Mesodermal cell (in vitro differentiated cells): ENCODE measurements around the gene TACR2.

Experiments
- H3K27ac ChIP-seq: 2 replicates; pipeline ENCODE4 v1.7.0; 2013; ENCODE audit warnings: mild to moderate bottlenecking, low read depth, low read length, moderate library complexity; ENCODE audit not compliant: severe bottlenecking
- H3K36me3 ChIP-seq: 2 replicates; pipeline ENCODE4 v1.7.1; 2013; ENCODE audit warnings: mild to moderate bottlenecking, low read length, moderate library complexity; ENCODE audit not compliant: control insufficient read depth, insufficient read depth
- H3K4me1 ChIP-seq: one replicate; pipeline ENCODE4 v1.7.1; 2013; ENCODE audit warnings: mild to moderate bottlenecking, low read length; ENCODE audit not compliant: insufficient read depth, control insufficient read depth, poor library complexity, severe bottlenecking
- H3K4me3 ChIP-seq: 2 replicates; pipeline ENCODE4 v1.7.0; 2013; ENCODE audit warnings: low read length, control low read depth, mild to moderate bottlenecking; ENCODE audit not compliant: insufficient read depth, poor library complexity, severe bottlenecking; ENCODE audit errors: extremely low read depth
- H3K9me3 ChIP-seq: 2 replicates; pipeline ENCODE4 v1.7.1; 2013; ENCODE audit warnings: mild to moderate bottlenecking, low read length, moderate library complexity; ENCODE audit not compliant: control insufficient read depth
- WGBS, 2 experiments: methylation state at CpG; one replicate each; pipeline ENCODE4 v1.1.5; 2013; ENCODE audit warnings: missing lambda C conversion rate in 2 of 2; ENCODE audit not compliant: insufficient coverage in 2 of 2; 5-methylcytosine and 5-hydroxymethylcytosine counted together

TACR2 gene

DNA sequence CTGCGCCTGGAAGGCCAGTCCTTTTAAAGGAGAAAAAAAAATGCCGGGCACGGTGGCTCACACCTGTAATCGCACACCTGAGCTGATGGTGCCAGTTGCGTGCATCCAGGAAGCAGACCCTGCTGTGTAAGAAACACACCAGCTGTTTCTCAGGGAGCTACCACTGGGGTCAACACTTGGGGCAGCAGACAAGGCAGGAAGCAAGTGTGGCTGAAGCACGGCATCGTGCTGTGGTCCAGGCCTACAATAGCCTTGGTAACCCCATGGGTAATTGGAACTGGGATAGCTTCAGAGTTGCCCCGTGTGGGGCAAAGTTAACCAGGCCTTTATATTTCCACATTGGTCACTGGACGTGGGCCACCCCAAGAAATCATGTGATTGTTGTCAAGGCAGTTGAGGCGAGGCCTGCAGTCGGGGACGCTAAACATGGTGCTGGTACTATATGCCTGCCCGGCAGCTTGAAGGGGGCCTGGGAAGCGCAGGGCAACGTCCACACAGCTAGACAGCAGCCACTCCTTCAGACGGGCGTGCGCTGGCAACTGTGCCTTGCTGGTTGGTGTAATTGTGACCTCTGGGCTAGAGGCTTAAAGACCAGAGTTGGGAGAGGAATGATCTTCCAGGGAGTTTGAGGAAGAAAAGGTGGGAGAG lies 2.5 kb upstream of the TACR2 start:
- 92 to 94% methylated on average over 17 to 18 of the region's 18 CpGs for WGBS, 2 experiments
- Histone ChIP-seq H3K4me1 (no peaks in the 10 kb centered on the region), H3K36me3 (no peaks in the 10 kb centered on the region), H3K9me3 (no peaks in the 10 kb centered on the region), H3K4me3 (no peak overlapping the region), H3K27ac (no peak overlapping the region)

GRCh38 chr10:69418052-69418752 lies 1.5 kb upstream of the TACR2 start:
- no peaks in the 10 kb centered on the region for H3K4me1 ChIP-seq
- WGBS, 2 experiments: 75 to 77% methylated on average over 4 to 5 of the region's 8 CpGs
- H3K36me3 ChIP-seq: no peaks in the 10 kb centered on the region
- H3K4me3 ChIP-seq: no peak overlapping the region
- no peaks in the 10 kb centered on the region for H3K9me3 ChIP-seq
- no peak overlapping the region for H3K27ac ChIP-seq

DNA sequence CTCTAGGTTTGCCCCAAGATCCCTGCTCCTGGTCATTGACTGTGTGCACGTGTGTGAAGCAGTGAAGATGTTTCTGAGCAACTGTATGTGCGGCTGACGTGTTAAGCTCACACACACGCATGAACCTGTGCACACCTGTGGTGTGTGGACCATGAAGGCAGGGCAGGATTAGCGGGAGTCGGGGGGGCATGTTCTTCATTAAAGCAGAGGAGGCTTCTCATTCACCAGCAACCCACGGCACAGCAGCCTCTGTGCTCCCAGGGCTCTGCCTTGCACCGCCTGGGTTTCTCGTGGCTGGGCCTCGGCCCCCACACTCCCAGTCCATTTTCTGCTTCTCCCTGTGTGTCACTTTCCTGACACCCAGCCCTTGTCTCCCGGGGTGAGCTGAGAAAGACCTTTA lies 824 bp upstream of the TACR2 start:
- H3K9me3 ChIP-seq: no peaks in the 10 kb centered on the region
- no peak overlapping the region for H3K4me3 ChIP-seq
- H3K27ac ChIP-seq: no peak overlapping the region
- H3K4me1 ChIP-seq: no peaks in the 10 kb centered on the region
- H3K36me3 ChIP-seq: no peaks in the 10 kb centered on the region
- WGBS, 2 experiments: 86 to 87% methylated on average over 10 of the region's 11 CpGs

- Histone ChIP-seq H3K9me3 (no peaks in the 10 kb centered on the region), H3K4me3 (no peak overlapping the region), H3K36me3 (no peaks in the 10 kb centered on the region), H3K4me1 (no peaks in the 10 kb centered on the region), H3K27ac (no peak overlapping the region)
- 95 to 96% methylated on average over 9 to 10 of the region's 10 CpGs for WGBS, 2 experiments
These were observed 767 bp downstream of the TACR2 start for GRCh38 chr10:69415951-69416350.

DNA sequence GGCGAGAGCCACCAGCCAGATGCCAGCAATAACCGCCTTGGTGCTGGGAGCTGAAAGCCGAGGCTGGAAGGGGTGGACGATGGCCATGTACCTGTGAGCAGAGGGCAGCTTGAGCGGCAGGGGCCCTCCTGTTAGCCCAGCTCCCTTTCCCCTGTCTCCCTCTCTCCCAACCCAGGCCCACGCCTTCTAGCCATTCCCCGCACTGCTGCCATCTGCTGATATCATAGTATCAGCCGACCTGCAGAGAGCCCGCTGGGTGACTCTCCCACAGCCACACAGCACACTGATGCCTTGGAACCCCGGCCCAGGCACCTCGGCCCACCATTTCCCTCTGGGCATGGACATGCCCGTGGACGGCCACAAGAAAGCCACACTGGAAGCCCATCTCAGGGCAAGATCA lies 1.7 kb downstream of the TACR2 start:
- no peaks in the 10 kb centered on the region for H3K9me3 ChIP-seq
- H3K27ac ChIP-seq: no peak overlapping the region
- H3K4me1 ChIP-seq: no peaks in the 10 kb centered on the region
- no peak overlapping the region for H3K4me3 ChIP-seq
- WGBS, 2 experiments: 85 to 91% methylated on average over 10 to 11 of the region's 13 CpGs
- no peaks in the 10 kb centered on the region for H3K36me3 ChIP-seq

DNA sequence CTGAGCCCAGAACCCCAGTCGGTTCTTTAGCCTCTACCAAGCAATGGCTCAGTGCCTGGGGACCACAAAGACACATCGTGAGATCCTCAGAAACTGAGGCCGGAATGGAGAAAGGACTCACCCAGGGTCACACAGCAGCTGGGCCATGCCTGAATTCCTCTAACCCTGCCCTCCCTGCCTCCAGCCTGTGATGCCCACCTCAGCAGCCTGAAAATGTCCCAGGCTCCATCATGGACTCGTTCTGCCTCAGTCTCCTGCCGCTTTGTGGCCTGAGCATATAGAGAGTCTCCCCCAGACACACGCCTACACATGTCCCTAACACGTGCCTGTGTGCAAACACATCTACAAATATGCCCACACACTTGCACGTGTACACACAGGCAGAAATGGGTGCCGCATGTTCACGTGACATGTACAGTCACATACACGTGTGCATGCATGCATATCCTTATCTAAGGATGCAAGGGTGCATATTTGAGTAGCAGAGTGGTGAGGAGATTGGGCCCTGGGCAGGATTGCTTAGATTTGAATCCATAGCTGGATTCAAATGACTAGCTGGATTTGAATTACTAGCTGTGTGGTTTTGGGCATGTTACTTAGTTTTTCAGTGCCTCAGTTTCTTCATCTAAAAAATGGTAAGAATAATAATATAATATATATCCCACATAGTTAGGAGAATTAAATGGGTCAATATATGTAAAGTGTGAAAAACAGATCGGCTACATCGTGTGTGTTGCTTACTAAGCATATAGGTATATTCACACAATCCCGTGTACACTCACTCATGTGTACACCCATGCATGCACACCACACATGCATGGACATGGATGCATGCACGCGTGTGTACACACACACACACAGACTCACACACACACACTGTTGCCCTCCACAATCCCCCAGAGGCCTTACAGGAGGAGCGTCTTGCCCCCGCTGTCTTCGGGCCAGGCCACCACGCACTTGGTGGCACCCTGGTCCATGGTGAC lies 2.4 kb downstream of the TACR2 start:
- no peaks in the 10 kb centered on the region for H3K4me1 ChIP-seq
- H3K27ac ChIP-seq: no peak overlapping the region
- H3K4me3 ChIP-seq: no peak overlapping the region
- H3K9me3 ChIP-seq: no peaks in the 10 kb centered on the region
- no peaks in the 10 kb centered on the region for H3K36me3 ChIP-seq
- WGBS, 2 experiments: 93 to 94% methylated on average over 12 to 18 of the region's 20 CpGs

DNA sequence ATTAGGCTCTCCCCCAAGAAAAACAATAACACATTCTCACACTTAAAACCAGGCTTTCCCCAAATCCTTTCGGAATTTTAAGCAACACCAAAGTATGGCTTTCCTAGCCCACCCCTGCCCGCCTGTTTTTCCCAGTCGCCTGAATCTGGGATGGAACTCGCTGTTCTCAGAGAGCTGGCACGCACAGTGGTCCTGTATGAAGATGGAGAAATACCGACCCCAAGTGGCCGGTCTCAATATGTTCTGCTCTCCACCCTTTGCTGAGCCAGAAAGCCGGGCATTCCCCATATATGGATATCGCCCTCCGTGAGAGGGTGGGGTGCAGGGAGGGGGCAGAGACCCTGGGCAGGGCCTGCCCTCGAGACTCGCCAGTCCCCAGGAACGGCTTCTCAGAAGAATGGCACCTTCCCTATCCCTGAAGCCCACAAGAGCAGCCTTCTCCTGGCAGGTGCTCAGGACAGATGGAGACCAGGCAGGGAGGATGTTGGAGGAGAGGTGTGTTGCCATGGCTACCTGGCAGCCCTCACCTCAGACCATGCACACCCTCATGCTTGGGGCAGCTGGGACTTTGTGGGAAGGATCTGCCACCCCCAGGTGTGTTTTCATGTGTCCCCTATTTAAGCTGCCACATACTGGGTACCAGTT lies 3.4 kb downstream of the TACR2 start:
- H3K9me3 ChIP-seq: no peaks in the 10 kb centered on the region
- 0 to 14% methylated on average over 2 to 3 of the region's 13 CpGs for WGBS, 2 experiments
- no peak overlapping the region for H3K4me3 ChIP-seq
- no peaks in the 10 kb centered on the region for H3K4me1 ChIP-seq
- no peak overlapping the region for H3K27ac ChIP-seq
- H3K36me3 ChIP-seq: no peaks in the 10 kb centered on the region

DNA sequence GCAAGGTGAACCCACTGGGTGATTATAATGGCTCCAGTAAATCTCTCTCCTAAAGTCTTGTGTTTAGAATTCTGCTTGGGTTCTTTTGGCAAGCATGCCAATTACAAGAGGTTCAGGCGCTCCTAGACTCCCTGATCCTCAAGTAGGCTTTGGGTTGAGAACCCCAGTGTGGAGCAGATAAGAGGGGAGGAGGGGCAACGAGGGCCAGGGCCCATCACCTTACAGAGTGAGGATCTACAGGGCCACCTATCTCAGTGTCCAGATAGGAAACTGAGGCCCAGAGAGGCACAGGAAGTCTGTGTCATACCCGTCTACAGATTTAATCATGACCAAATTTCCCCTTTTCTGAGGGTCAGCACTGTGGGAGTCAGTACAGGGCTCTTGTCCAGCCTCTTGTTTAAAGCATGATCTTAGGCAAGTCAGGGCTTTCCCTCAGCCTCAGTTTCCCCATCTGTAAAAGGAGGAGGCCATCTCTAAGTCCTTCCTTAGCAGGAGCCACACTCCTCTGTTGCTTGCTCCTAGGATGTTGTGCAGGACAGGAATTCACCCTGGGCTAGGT lies 4.4 kb downstream of the TACR2 start:
- no peaks in the 10 kb centered on the region for H3K36me3 ChIP-seq
- WGBS, 2 experiments: 86 to 89% methylated on average over 2 to 3 of the region's 3 CpGs
- peaks cover 3% of the 10 kb centered on the region for H3K4me1 ChIP-seq
- H3K9me3 ChIP-seq: no peaks in the 10 kb centered on the region
- H3K4me3 ChIP-seq: no peak overlapping the region
- H3K27ac ChIP-seq: no peak overlapping the region

GRCh38 chr10:69411476-69411875 lies 5.2 kb downstream of the TACR2 start:
- Histone ChIP-seq H3K36me3 (no peaks in the 10 kb centered on the region), H3K4me1 (peaks cover 3% of the 10 kb centered on the region), H3K9me3 (no peaks in the 10 kb centered on the region), H3K4me3 (no peak overlapping the region), H3K27ac (peak overlapping the region; percentile 16)
- WGBS, 2 experiments: 60 to 73% methylated on average over 1 of the region's 4 CpGs

- Histone ChIP-seq H3K9me3 (no peaks in the 10 kb centered on the region), H3K4me3 (no peak overlapping the region), H3K4me1 (peaks cover 7% of the 10 kb centered on the region), H3K27ac (no peak overlapping the region), H3K36me3 (no peaks in the 10 kb centered on the region)
- WGBS, 2 experiments: 91 to 96% methylated on average over 9 of the region's 10 CpGs
These were observed 6.2 kb downstream of the TACR2 start for GRCh38 chr10:69410487-69410886.
